Stomach (tissue), 9 donors: Measurements from ENCODE around the gene STARD3. TPM values are rescaled to one million over a fixed set of nuclear protein-coding genes. Genes with fewer than 3 reads are reported as not detected.

Source experiments
- DNase-seq, 2 donors: peaks; one replicate each; pipeline versions ENCODE4 v3.0.0 to v3.0.0-alpha.2; 2013 to 2019
- H3K27ac ChIP-seq, 5 donors: fragments of 200-600 bp in 4 of 5; sonication (generic) in 4 of 5; one replicate each; pipeline ENCODE4 v1.5.1; 2013 to 2019; ENCODE audit warnings: mild to moderate bottlenecking in 1 of 5, moderate library complexity in 1 of 5
- H3K27me3 ChIP-seq, 3 donors: fragments of 200-600 bp; sonication (generic); one replicate each; pipeline ENCODE4 v1.5.1; 2017 to 2019; ENCODE audit warnings: mixed run types in 1 of 3
- H3K36me3 ChIP-seq, 4 donors: fragments of 200-600 bp; sonication (generic); 1 replicate in 3 of 4; 2 replicates in 1 of 4; pipeline ENCODE4 v1.5.1; 2016 to 2019
- H3K4me1 ChIP-seq, 4 donors: fragments of 200-600 bp; sonication (generic); one replicate each; pipeline ENCODE4 v1.5.1; 2016 to 2019
- H3K4me3 ChIP-seq, 4 donors: fragments of 200-600 bp; sonication (generic) in 3 of 4; one replicate each; pipeline ENCODE4 v1.5.1; 2016 to 2019; ENCODE audit warnings: mild to moderate bottlenecking in 1 of 4
- H3K9me3 ChIP-seq, 4 donors: fragments of 200-600 bp; sonication (generic); one replicate each; pipeline ENCODE4 v1.5.1; 2016 to 2019
- EP300 ChIP-seq: sonication (generic); formaldehyde crosslinking; IDR thresholded peaks from one replicate; pipeline ENCODE4 v1.6.1; 2017; ENCODE audit warnings: antibody characterized with exemption
- POLR2A ChIP-seq, 4 donors: fragments of 450-650 bp; IDR thresholded peaks; one replicate each; pipeline ENCODE4 v1.6.1; 2016; ENCODE audit warnings: antibody characterized with exemption in 4 of 4, control low read depth in 2 of 4, mild to moderate bottlenecking in 1 of 4, moderate library complexity in 1 of 4
- POLR2AphosphoS5 ChIP-seq, 3 donors: sonication (generic); formaldehyde crosslinking; IDR thresholded peaks; one replicate each; pipeline ENCODE4 v1.6.1; 2016; ENCODE audit warnings: antibody characterized with exemption in 3 of 3
- WGBS, 5 donors: extraction: QIAGEN DNeasy Blood & Tissue Kit in 3 of 5; methylation state at CpG; one replicate each; pipeline versions ENCODE4 v1.1.5 to v1.1.7; 2013 to 2018; 5-methylcytosine and 5-hydroxymethylcytosine counted together
- intact Hi-C: fragments of 100-400 bp; cut with DNase I; formaldehyde crosslinking; loops from one replicate; pipeline ENCODE4 v1.15.1; 2023; ENCODE audit warnings: low total_unique reads
- polyA plus RNA-seq, 3 donors: library from polyadenylated mRNA; stranded (reverse); fragments of 200-250 nt; gene quantifications; one replicate each; pipeline ENCODE4 v1.2.3, GENCODE V29; 2013
- total RNA-seq, 5 donors: library from RNA; depleted of rRNA; stranded (reverse); fragments of >200 nt; gene quantifications; one replicate each; pipeline versions ENCODE4 v1.1.0 to v1.2.3, GENCODE V29; 2014 to 2016
- TF ChIP-seq, protein P1 (sequence below), 7 experiments: fragments of 450-650 bp in 4 of 7; fragments of 200-600 bp in 3 of 7; sonication (generic) in 3 of 7; IDR thresholded peaks; one replicate each; pipeline ENCODE4 v1.5.1; 2016 to 2019; ENCODE audit warnings: antibody characterized with exemption in 7 of 7, control low read depth in 2 of 7, mild to moderate bottlenecking in 1 of 7
- donor health status: healthy with polysubstance abuse.
- donor health status: Bipolar disorder and iron deficiency.
- donor health status: healthy.

The STARD3 gene
- total and polyA plus RNA-seq, 8 donors = 26.4 to 1,091 (median 52.0) TPM

GRCh38 chr17:39688945-39689344, 52.0 kb downstream of the STARD3 start:
- DNase-seq = no peak
- Histone ChIP-seq H3K9me3 (no peaks in the 10 kb centered on the region), H3K4me3 (peak overlapping the region in 1 of 4 donors; percentile 60), H3K36me3 (peaks cover 5 to 21% (median 14%) of the 10 kb centered on the region in 4 donors), H3K4me1 (peaks cover 15 to 22% (median 21%) of the 10 kb centered on the region in 4 donors), H3K27ac (no peak overlapping the region), H3K27me3 (no peaks in the 10 kb centered on the region)
- TF ChIP-seq POLR2AphosphoS5 (IDR thresholded peaks at IDR 0.05) (no peak), POLR2A (IDR thresholded peaks at IDR 0.05) (no peak)
- TF ChIP-seq, protein P1, sequence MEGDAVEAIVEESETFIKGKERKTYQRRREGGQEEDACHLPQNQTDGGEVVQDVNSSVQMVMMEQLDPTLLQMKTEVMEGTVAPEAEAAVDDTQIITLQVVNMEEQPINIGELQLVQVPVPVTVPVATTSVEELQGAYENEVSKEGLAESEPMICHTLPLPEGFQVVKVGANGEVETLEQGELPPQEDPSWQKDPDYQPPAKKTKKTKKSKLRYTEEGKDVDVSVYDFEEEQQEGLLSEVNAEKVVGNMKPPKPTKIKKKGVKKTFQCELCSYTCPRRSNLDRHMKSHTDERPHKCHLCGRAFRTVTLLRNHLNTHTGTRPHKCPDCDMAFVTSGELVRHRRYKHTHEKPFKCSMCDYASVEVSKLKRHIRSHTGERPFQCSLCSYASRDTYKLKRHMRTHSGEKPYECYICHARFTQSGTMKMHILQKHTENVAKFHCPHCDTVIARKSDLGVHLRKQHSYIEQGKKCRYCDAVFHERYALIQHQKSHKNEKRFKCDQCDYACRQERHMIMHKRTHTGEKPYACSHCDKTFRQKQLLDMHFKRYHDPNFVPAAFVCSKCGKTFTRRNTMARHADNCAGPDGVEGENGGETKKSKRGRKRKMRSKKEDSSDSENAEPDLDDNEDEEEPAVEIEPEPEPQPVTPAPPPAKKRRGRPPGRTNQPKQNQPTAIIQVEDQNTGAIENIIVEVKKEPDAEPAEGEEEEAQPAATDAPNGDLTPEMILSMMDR (IDR thresholded peaks at IDR 0.05) = no peak
- WGBS, 5 donors = 25 to 44% (median 37%) methylated on average over 3 of the region's 3 CpGs
- intact Hi-C loops = no loop called here

DNA sequence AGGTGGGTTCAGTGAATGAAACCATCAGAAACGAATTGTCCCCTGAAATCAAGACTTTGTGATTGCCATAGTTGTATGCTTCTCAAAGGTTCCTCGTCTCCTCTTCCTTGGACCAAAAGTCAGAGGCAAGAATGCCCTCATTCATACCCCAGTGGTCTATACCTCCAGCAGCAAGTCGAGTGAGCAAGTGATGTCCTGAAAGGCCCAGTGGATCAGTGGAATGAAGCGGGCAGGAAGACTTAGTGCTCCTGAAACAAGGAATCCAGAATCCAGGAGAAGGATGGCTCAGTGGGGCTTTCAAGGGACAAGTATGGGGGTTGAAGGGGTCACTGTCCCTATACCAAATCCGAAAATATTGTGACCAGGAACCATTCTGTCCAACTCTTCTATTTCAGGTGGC, 57.6 kb downstream of the STARD3 start:
- Histone ChIP-seq H3K9me3 (no peaks in the 10 kb centered on the region), H3K27ac (no peak overlapping the region), H3K4me3 (no peak overlapping the region), H3K36me3 (peaks cover 0 to 6% (median 0%) of the 10 kb centered on the region in 4 donors), H3K4me1 (peaks cover 0 to 9% (median 5%) of the 10 kb centered on the region in 4 donors), H3K27me3 (peaks cover 0 to 1% (median 0%) of the 10 kb centered on the region in 3 donors)
- intact Hi-C loops = no loop called here
- DNase-seq = no peak
- TF ChIP-seq, protein P1 (IDR thresholded peaks at IDR 0.05) = no peak
- TF ChIP-seq EP300 = no peak
- TF ChIP-seq POLR2A (IDR thresholded peaks at IDR 0.05) = no peak
- TF ChIP-seq POLR2AphosphoS5 (IDR thresholded peaks at IDR 0.05) = no peak
- 86 to 93% (median 88%) methylated on average over 5 of the region's 5 CpGs for WGBS, 5 donors

DNA sequence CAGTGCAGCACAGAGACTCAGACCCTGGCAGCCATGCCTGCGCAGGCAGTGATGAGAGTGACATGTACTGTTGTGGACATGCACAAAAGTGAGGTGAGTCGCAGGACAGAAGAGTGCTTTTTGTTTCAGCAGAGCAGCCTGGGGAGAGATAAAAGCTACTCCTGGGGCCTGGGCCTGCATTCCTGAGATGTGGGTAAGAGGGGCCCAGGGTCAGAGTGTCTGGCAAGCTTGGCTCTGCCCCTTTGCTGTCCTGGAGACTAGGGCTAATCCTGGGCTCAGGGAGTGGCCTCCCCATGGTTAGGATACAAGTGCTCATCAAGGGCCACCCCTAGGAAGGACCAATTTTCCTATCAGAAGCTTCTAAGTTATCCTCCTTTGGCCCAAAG, 58.1 kb downstream of the STARD3 start:
- intact Hi-C loops = no loop called here
- peaks cover 0 to 11% (median 6%) of the 10 kb centered on the region in 4 donors for H3K4me1 ChIP-seq
- H3K9me3 ChIP-seq = no peaks in the 10 kb centered on the region
- no peak for DNase-seq
- H3K4me3 ChIP-seq = no peak overlapping the region
- peaks cover 0 to 6% (median 0%) of the 10 kb centered on the region in 4 donors for H3K36me3 ChIP-seq
- TF ChIP-seq EP300 (no peak), POLR2A (IDR thresholded peaks at IDR 0.05) (no peak), POLR2AphosphoS5 (IDR thresholded peaks at IDR 0.05) (no peak)
- TF ChIP-seq, protein P1 (IDR thresholded peaks at IDR 0.05) = no peak
- peaks cover 0 to 6% (median 3%) of the 10 kb centered on the region in 3 donors for H3K27me3 ChIP-seq
- no peak overlapping the region for H3K27ac ChIP-seq
- WGBS, 5 donors = 69 to 89% (median 83%) methylated on average over 2 of the region's 2 CpGs

- intact Hi-C loops = no loop called here
- WGBS, 5 donors = 80 to 92% (median 84%) methylated on average over 5 to 6 of the region's 6 CpGs
Measured at GRCh38 chr17:39696731-39697130, 59.8 kb downstream of the STARD3 start.

More at GRCh38 chr17:39696731-39697130, 59.8 kb downstream of the STARD3 start:
- H3K27me3 ChIP-seq = peaks cover 0 to 20% (median 8%) of the 10 kb centered on the region in 3 donors
- H3K27ac ChIP-seq = no peak overlapping the region
- no peak for DNase-seq
- H3K4me3 ChIP-seq = no peak overlapping the region
- TF ChIP-seq, protein P1 (IDR thresholded peaks at IDR 0.05) = no peak
- no peak for TF ChIP-seq POLR2AphosphoS5 (IDR thresholded peaks at IDR 0.05)
- no peak for TF ChIP-seq EP300
- no peak for TF ChIP-seq POLR2A (IDR thresholded peaks at IDR 0.05)
- no peaks in the 10 kb centered on the region for H3K9me3 ChIP-seq
- peaks cover 8 to 27% (median 19%) of the 10 kb centered on the region in 4 donors for H3K4me1 ChIP-seq
- H3K36me3 ChIP-seq = peaks cover 0 to 6% (median 0%) of the 10 kb centered on the region in 4 donors
